GM12873 (cell line): ENCODE measurements around the gene TFEB.

ENCODE experiments used
- TF ChIP-seq, protein P1 (sequence below): IDR thresholded peaks from 2 replicates; pipeline ENCODE4 v1.5.1; 2012; ENCODE audit warnings: low read depth, mild to moderate bottlenecking, moderate library complexity, low read length, control low read depth; ENCODE audit not compliant: insufficient read depth; ENCODE audit errors: missing control alignments

Gene TFEB

DNA sequence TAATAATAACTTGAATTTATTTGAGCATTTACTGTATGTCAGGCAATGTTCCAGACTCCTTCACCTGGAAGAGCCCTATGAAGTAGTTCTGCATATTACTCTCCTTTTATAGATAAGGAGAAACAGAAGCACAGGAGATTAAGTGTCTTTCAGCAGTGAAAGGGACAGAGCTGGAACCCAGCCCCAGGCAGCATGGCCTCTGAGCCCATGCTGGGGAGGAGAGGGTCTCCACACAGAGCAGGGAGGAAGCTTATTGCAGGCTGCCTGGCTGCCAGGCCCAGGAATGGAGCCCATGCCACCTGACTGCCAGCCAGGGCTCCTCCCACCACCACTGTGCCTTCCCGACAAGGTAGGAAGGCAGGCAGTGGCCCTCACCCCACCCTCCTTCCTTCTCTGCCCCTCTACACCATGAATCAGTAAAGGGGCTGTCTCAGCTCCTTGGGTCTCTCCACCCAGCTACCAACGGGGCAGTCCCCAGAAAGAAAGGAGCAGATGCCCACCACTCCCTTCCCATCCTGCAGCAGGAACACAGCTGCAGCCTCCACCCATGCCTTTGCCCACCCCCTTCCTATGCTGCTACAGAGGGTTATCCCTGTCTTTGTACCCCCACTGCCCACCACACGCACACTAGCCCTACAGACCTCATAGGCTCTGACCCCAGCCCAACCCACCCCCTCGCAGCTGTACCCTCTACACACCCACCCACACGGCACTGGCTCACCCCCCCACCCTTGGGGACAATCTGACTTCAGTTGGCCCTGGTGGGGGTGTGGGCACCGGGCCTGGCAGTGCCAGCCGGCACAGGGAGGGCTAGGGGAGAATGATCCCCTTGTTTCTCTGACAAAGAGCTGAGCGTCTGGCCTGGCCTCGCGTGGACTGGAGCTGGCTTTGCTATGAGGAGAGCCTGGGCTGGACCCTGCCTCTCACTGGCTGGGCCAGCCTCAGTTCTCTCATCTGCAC lies 41.8 kb downstream of the TFEB start:
- TF ChIP-seq, protein P1, sequence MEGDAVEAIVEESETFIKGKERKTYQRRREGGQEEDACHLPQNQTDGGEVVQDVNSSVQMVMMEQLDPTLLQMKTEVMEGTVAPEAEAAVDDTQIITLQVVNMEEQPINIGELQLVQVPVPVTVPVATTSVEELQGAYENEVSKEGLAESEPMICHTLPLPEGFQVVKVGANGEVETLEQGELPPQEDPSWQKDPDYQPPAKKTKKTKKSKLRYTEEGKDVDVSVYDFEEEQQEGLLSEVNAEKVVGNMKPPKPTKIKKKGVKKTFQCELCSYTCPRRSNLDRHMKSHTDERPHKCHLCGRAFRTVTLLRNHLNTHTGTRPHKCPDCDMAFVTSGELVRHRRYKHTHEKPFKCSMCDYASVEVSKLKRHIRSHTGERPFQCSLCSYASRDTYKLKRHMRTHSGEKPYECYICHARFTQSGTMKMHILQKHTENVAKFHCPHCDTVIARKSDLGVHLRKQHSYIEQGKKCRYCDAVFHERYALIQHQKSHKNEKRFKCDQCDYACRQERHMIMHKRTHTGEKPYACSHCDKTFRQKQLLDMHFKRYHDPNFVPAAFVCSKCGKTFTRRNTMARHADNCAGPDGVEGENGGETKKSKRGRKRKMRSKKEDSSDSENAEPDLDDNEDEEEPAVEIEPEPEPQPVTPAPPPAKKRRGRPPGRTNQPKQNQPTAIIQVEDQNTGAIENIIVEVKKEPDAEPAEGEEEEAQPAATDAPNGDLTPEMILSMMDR = no peak

DNA sequence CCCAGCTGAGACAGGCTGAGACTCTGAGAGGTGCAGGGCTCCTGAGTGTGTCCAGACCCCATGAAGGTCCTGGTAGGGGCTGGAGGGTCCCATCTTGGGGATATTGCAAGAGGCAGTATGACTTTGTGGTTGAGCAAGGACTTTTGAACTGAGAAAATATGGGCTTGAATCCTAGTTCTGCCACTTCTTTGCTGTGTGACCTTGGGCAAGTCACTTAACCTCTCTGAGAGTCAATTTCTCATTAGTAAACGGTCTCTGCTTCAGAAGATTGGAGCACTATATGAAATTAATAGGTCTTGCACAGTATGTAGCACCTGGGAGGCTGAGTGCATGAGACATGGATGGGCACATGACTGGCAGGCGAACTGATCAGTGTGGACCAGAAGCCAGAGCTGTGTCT lies 42.7 kb downstream of the TFEB start:
- TF ChIP-seq, protein P1 = no peak

DNA sequence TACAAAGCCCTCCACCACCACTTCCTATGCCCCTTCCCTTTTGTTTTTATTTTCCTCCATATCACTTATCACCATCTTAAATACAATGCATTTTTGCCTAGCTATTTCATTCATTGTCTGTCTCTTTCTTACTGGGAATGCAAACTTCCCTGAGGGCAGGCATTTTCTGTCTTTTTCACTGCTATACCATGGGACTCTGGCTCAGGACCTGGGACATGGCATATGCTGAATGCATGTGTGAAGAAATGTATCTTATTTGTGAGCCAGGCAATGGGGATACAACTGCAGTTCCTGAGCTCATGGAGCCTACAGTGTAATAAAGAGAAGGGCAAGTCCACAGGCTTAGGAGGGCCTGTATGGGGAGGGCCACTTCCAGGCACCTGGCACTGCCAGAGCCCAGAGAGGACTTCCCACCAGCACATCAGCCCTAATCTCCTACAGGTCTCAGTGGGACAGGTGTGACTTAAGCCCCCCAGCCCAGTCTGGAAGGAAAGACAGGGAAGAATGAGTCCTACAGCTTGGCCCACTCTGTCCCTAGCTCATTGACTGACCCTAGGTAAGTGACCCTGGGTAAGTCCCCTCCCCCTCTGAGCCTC lies 43.2 kb downstream of the TFEB start:
- TF ChIP-seq, protein P1 = no peak

DNA sequence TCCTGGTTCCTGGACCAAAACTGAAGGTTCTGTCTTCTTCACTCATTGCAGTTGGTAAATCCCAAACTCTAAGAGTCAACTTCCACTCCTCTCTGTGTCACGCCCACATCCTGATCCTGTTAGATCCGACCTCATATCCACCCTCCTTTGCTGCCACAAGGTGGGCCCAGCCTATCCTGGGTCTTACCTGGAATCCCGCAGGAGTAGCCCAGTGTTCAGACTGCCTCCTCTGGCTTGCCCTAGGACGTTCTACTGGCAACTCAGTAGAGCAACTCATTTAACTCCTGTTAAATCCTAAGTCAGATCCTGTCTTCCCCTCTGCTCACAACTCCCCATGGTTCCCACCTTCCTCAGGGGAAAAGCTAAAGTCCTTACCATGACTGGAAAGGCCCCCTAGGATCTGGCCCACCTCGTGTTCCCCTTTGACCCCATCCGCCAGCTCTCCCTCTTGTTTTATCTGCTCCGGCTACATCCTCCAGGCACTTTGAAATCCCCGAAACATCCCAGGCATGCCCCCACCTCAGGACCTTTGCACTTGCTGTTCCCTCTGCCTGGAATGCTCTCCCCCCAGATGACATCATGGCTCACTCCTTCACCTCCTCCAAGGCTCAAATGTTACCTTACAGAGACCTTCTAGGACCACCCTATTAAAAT lies 43.9 kb downstream of the TFEB start:
- TF ChIP-seq, protein P1 = no peak

DNA sequence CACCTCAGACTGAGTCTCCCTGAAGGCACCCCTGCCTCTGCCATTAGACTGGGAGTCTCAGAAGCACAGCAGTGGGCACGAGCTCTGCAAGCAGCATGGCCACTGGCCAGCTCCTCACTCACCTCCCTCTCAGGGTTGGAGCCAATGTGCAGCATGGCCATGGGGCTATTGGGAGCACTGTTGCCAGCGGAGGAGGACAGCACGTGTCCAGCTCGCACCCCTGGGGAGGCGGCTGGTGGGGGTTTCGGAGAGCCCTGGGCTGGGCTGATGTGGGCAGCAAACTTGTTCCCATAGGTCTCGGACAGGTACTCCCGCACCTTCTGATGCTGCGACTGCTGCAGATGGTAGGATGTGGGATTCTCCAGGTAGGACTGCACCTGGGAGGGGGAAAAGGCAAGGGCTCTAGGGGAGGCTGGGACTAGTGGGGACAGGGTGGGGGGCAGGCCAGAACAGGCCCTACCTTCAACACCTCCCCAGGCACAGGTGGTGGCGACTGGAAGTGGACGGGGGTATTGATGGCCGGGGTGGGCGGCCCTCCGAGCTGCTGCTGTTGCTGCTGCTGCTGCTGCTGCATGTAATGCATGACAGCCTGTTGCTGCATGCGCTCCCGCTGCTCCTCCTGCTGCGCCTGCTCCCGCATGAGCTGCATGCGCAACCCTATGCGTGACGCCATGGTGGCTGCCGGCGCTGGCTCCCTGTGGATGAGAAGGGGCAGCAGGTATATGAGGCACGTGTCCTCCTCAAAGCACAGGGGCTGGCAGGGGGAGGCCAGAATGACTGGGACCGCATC lies 44.7 kb downstream of the TFEB start:
- TF ChIP-seq, protein P1 = no peak

DNA sequence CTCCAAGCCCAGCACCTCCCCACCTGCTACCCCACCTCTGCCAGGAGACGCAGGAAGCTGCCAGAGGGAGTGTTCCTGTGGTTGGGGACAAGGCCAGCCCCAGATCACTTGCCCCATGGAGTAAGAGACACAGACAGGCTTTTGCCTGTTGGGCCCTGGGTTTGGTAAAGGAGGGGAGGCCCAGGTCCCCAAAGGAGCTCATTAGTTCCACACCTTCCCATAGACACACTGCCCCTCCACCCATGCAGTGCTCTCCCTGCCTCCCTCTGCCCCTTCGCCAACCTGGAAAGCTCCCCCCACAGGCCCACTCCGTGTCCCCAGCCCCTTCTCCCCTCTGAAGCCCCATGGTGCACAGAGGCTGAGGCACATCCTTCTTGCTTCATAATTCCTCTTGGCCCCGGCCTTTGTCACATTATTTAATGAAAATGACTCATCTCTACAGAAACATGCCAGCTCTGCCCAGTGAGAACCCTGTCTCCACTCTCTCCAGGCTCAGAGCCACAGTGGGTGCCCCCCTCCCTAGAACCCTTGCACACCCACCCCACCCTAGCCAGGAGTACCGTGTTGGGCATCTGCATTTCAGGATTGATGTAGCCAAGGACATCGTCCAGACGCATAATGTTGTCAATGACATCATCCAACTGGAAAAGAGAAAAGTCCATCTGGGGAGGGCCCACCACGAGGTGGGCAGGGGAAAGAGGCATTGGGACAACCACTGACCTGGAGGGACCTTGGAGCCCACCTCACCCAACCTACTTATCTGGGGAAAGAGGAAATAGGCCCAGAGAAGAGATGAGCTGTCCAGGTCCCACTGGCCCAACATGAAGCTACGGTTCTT lies 46.0 kb downstream of the TFEB start:
- TF ChIP-seq, protein P1 = no peak
